KMS-11 (cell line): Measurements from ENCODE around the gene GUCY2F.

Source experiments
- H2AFZ ChIP-seq: fragments of 200-600 bp; sonication (generic); 2 replicates; pipeline ENCODE4 v1.6.1; 2016; ENCODE audit warnings: antibody characterized with exemption, mixed run types, low read depth
- H3K27ac ChIP-seq: fragments of 200-600 bp; sonication (generic); 2 replicates; pipeline ENCODE4 v1.6.1; 2016; ENCODE audit warnings: mild to moderate bottlenecking, mixed run types
- H3K27me3 ChIP-seq: fragments of 200-600 bp; sonication (generic); 2 replicates; pipeline ENCODE4 v1.6.1; 2017; ENCODE audit warnings: mild to moderate bottlenecking, low read depth, mixed run types, moderate library complexity; ENCODE audit not compliant: insufficient read depth
- H3K36me3 ChIP-seq: fragments of 200-600 bp; sonication (generic); 2 replicates; pipeline ENCODE4 v1.6.1; 2017; ENCODE audit warnings: mild to moderate bottlenecking, mixed run types; ENCODE audit not compliant: insufficient read depth
- H3K4me1 ChIP-seq: fragments of 200-600 bp; sonication (generic); 2 replicates; pipeline ENCODE4 v1.6.1; 2016; ENCODE audit warnings: mild to moderate bottlenecking, low read depth, mixed run types; ENCODE audit not compliant: poor library complexity, severe bottlenecking
- H3K4me2 ChIP-seq: fragments of 200-600 bp; sonication (generic); 2 replicates; pipeline ENCODE4 v1.7.0; 2016; ENCODE audit warnings: mild to moderate bottlenecking, mixed run types
- H3K4me3 ChIP-seq: fragments of 200-600 bp; sonication (generic); IDR thresholded peaks from 2 replicates; pipeline ENCODE4 v1.6.1; 2017; ENCODE audit warnings: low read depth, low read length, mixed read lengths; ENCODE audit not compliant: insufficient read depth
- H3K79me2 ChIP-seq: fragments of 200-600 bp; sonication (generic); 2 replicates; pipeline ENCODE4 v1.6.1; 2016; ENCODE audit warnings: low read depth, mixed run types; ENCODE audit not compliant: insufficient read depth
- H3K9ac ChIP-seq: fragments of 200-600 bp; sonication (generic); 2 replicates; pipeline ENCODE4 v1.6.1; 2016; ENCODE audit warnings: mild to moderate bottlenecking, mixed run types
- H4K20me1 ChIP-seq: fragments of 200-600 bp; sonication (generic); 2 replicates; pipeline ENCODE4 v1.6.1; 2016; ENCODE audit warnings: mild to moderate bottlenecking, mixed run types; ENCODE audit not compliant: insufficient read depth
- CTCF ChIP-seq: fragments of 200-600 bp; sonication (generic); conservative IDR thresholded peaks from 2 replicates; pipeline ENCODE4 v1.6.1; 2017; ENCODE audit warnings: low read depth, mild to moderate bottlenecking, antibody characterized with exemption, low read length, moderate library complexity, mixed read lengths

The GUCY2F gene

DNA sequence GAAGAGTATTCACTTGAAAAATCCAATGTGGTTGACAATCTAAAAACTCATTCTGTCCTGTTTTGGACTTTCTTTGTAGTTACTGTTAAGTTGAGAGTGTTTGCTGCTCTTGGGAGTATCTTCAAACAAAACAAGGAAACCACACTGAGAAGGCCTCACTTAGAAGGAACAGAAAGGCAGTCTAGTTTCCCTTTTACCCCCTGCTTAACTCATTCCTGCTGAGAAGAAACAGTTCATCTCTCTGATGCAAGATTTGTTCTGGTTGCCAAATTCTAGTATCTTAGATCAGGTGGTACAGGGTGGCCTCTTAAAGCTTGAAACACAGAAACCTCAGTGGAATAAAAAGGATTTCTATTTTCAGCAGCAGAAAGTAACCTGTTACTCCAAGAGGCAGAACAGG, 41.4 kb downstream of the GUCY2F start:
- Histone ChIP-seq H2AFZ (no peak overlapping the region), H3K4me1 (peaks cover 19% of the 10 kb centered on the region), H3K36me3 (no peaks in the 10 kb centered on the region), H3K79me2 (no peaks in the 10 kb centered on the region), H3K27ac (no peak overlapping the region), H3K4me2 (no peak overlapping the region; the same call in 1 of the 2 replicates), H4K20me1 (no peaks in the 10 kb centered on the region), H3K4me3 (no peak overlapping the region), H3K27me3 (no peaks in the 10 kb centered on the region), H3K9ac (no peak overlapping the region)
- TF ChIP-seq CTCF, result no peak

- H3K4me3 ChIP-seq, result no peak overlapping the region
- H3K4me2 ChIP-seq, result no peak overlapping the region
- no peak for TF ChIP-seq CTCF
- H3K27me3 ChIP-seq, result no peaks in the 10 kb centered on the region
- H2AFZ ChIP-seq, result no peak overlapping the region
- no peaks in the 10 kb centered on the region for H3K79me2 ChIP-seq
- H3K27ac ChIP-seq, result no peak overlapping the region
- H3K4me1 ChIP-seq, result no peaks in the 10 kb centered on the region
- H3K9ac ChIP-seq, result no peak overlapping the region
- no peaks in the 10 kb centered on the region for H3K36me3 ChIP-seq
- no peaks in the 10 kb centered on the region for H4K20me1 ChIP-seq
Observed at GRCh38 chrX:109409181-109409580, 72.7 kb downstream of the GUCY2F start.

- Histone ChIP-seq H3K36me3 (no peaks in the 10 kb centered on the region), H3K79me2 (no peaks in the 10 kb centered on the region), H3K27ac (no peak overlapping the region), H3K4me3 (no peak overlapping the region), H3K9ac (no peak overlapping the region), H3K4me2 (no peak overlapping the region), H3K27me3 (no peaks in the 10 kb centered on the region), H3K4me1 (no peaks in the 10 kb centered on the region), H4K20me1 (no peaks in the 10 kb centered on the region), H2AFZ (no peak overlapping the region)
- no peak for TF ChIP-seq CTCF
Observed at GRCh38 chrX:109403922-109404321, 78.0 kb downstream of the GUCY2F start.

DNA sequence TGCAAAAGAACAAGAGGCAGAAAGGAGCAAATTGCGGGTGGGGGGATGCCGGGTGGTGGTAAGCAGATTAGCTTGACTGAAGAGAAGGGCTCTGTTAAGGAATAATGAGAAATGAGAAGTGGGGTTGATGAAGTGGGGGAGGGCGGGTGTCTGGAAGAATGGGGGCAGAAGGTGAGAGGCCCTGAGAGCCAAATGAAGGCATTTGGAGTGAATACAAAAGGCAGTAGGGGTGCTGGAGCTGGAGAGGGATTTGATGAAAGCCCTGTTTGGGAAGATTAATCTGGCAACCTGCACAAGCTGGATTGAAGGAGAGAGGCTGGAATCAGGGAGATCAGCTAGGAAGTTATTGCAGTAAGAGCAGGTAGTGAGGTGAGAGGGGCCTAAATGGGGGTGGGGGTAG, 82.1 kb downstream of the GUCY2F start:
- Histone ChIP-seq H3K4me2 (no peak overlapping the region), H4K20me1 (no peaks in the 10 kb centered on the region), H3K79me2 (no peaks in the 10 kb centered on the region), H3K4me3 (no peak overlapping the region), H3K9ac (no peak overlapping the region), H3K27me3 (no peaks in the 10 kb centered on the region), H3K27ac (no peak overlapping the region), H3K4me1 (no peaks in the 10 kb centered on the region), H2AFZ (no peak overlapping the region), H3K36me3 (no peaks in the 10 kb centered on the region)
- TF ChIP-seq CTCF, result no peak
